ENCODE results near the gene B4GALT1. TPM values are rescaled to one million over a fixed set of nuclear protein-coding genes. Genes with fewer than 3 reads are reported as not detected.

Gene B4GALT1
- total RNA-seq, 1 experiment from 2014 or later, result 121 TPM

DNA sequence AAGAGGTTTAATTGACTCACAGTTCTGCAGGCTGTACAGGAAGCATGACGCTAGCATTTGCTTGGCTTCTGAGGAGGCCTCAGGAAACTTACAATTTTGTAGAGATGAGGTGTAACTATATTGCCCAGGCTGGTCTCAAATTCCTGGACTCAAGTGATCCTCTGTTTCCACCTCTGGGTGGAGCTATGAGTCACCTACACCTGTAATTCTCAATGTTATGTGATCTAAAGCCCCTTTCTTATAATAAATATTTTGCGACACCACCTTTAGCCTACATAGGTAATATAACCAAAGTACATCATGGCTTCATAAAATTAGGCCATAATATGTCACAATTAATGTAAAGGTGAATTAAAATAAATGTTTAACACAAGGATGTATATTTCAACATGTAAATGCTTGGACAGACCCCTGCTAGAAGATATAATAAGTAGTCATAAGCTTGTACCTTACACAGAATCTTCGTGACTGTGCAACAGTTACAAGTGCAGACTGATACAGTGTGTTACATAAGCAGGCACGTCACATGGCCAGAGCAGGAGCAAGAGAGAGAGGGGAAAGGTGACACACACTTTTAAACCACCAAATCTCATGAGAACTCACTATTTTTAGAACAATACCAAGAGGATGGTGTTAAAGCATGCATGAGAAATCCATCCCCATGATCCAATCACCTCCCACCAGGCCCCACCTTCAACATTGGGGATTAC lies 43.0 kb upstream of the B4GALT1 start:
- CTCF ChIA-PET, result no interaction called here

GRCh38 chr9:33209394-33209793 lies 42.3 kb upstream of the B4GALT1 start:
- CTCF ChIA-PET, result no interaction called here

More for the DNA sequence above, 43.0 kb upstream of the B4GALT1 start:
- Mint-ChIP-seq H3K27ac (ENCODE audit: unreplicated experiment) (no peak overlapping the region), H3K9me3 (ENCODE audit: unreplicated experiment) (no peaks in the 10 kb centered on the region), H3K4me1 (ENCODE audit: low read depth, unreplicated experiment) (peaks cover 24% of the 10 kb centered on the region), H3K4me3 (ENCODE audit: unreplicated experiment) (no peak overlapping the region), H3K27me3 (ENCODE audit: insufficient read depth, unreplicated experiment) (no peaks in the 10 kb centered on the region), H3K36me3 (ENCODE audit: insufficient read depth, unreplicated experiment) (peaks cover 5% of the 10 kb centered on the region)
- POLR2A ChIA-PET, result no interaction called here
- no peak overlapping the region for H3K4me3 ChIP-seq (ENCODE audit: low read depth, low read length)
- TF ChIP-seq, protein P1, sequence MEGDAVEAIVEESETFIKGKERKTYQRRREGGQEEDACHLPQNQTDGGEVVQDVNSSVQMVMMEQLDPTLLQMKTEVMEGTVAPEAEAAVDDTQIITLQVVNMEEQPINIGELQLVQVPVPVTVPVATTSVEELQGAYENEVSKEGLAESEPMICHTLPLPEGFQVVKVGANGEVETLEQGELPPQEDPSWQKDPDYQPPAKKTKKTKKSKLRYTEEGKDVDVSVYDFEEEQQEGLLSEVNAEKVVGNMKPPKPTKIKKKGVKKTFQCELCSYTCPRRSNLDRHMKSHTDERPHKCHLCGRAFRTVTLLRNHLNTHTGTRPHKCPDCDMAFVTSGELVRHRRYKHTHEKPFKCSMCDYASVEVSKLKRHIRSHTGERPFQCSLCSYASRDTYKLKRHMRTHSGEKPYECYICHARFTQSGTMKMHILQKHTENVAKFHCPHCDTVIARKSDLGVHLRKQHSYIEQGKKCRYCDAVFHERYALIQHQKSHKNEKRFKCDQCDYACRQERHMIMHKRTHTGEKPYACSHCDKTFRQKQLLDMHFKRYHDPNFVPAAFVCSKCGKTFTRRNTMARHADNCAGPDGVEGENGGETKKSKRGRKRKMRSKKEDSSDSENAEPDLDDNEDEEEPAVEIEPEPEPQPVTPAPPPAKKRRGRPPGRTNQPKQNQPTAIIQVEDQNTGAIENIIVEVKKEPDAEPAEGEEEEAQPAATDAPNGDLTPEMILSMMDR (IDR thresholded peaks at IDR 0.05; ENCODE audit: insufficient read depth in 1 of 2, low read depth in 1 of 2, low read length in 1 of 2, severe bottlenecking in 1 of 2, unreplicated experiment in 1 of 2), result no peak
- H3K27me3 ChIP-seq (replicated peaks; ENCODE audit: control insufficient read depth, insufficient read depth, low read length), result no peaks in the 10 kb centered on the region
- H3K4me1 ChIP-seq, result peaks cover 12% of the 10 kb centered on the region
- BruUV-seq (replicated peaks), result no TSS peak
- no peak for DNase-seq
- intact Hi-C loops (cut with micrococcal nuclease; ENCODE audit: unreplicated experiment), result no loop called here
- no peaks in the 10 kb centered on the region for H3K36me3 ChIP-seq (ENCODE audit: control insufficient read depth, insufficient read depth, low read length)
- H3K9me3 ChIP-seq, result no peaks in the 10 kb centered on the region

DNA sequence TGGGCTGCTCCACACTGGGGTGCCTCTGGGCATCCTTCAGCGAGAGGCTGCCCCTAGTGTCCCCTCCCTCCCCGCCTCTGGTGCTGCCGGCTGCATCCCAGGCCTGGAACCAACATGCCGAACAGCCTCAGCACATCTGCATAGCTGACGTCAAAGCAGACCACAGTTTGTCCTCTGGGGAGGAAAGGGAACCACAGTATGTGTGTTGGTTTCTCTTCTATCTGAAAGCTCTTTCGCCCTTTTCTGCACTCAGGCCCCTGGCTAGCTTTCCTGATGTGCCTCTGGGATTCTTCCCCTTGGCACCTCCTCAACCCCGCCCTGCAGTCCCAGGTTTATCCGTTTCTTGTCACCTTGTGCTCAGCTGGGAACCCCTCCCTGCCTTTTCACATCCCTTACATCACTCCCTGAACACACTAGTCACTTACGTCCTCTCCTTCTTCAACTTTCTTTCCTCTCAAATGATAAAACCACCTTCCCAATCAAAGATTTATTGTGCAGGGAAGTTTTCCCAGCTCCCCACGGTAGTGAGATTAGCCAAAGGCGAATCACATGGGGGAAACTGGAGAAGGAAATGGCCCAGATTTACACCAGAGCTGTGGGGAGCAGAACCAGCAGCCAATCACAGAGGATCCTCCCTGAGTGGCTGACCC lies 35.5 kb upstream of the B4GALT1 start:
- H3K4me3 Mint-ChIP-seq (ENCODE audit: unreplicated experiment), result no peak overlapping the region
- intact Hi-C loops (cut with micrococcal nuclease; ENCODE audit: unreplicated experiment), result no loop called here
- H3K36me3 Mint-ChIP-seq (ENCODE audit: insufficient read depth, unreplicated experiment), result no peaks in the 10 kb centered on the region
- Histone ChIP-seq H3K9me3 (no peaks in the 10 kb centered on the region), H3K4me3 (ENCODE audit: low read depth, low read length) (no peak overlapping the region), H3K36me3 (ENCODE audit: control insufficient read depth, insufficient read depth, low read length) (no peaks in the 10 kb centered on the region), H3K4me1 (no peaks in the 10 kb centered on the region), H3K27me3 (replicated peaks; ENCODE audit: control insufficient read depth, insufficient read depth, low read length) (no peaks in the 10 kb centered on the region)
- ChIA-PET CTCF (interaction anchor here (2.0 kb wide), 1 partner anchor 23 kb away, joined by 4 read pairs; no protein-coding TSS in a partner anchor), POLR2A (no interaction called here)
- H3K27me3 Mint-ChIP-seq (ENCODE audit: insufficient read depth, unreplicated experiment), result no peaks in the 10 kb centered on the region
- H3K27ac Mint-ChIP-seq (ENCODE audit: unreplicated experiment), result no peak overlapping the region
- H3K9me3 Mint-ChIP-seq (ENCODE audit: unreplicated experiment), result no peaks in the 10 kb centered on the region
- DNase-seq, result no peak
- no TSS peak for BruUV-seq (replicated peaks)
- H3K4me1 Mint-ChIP-seq (ENCODE audit: low read depth, unreplicated experiment), result no peaks in the 10 kb centered on the region
- TF ChIP-seq, protein P1 (IDR thresholded peaks at IDR 0.05; ENCODE audit: insufficient read depth in 1 of 2, low read depth in 1 of 2, low read length in 1 of 2, severe bottlenecking in 1 of 2, unreplicated experiment in 1 of 2), result no peak

More at GRCh38 chr9:33209394-33209793, 42.3 kb upstream of the B4GALT1 start:
- intact Hi-C loops (cut with micrococcal nuclease; ENCODE audit: unreplicated experiment), result no loop called here
- Mint-ChIP-seq H3K4me1 (ENCODE audit: low read depth, unreplicated experiment) (peaks cover 24% of the 10 kb centered on the region), H3K36me3 (ENCODE audit: insufficient read depth, unreplicated experiment) (peaks cover 5% of the 10 kb centered on the region), H3K4me3 (ENCODE audit: unreplicated experiment) (no peak overlapping the region), H3K27ac (ENCODE audit: unreplicated experiment) (no peak overlapping the region), H3K27me3 (ENCODE audit: insufficient read depth, unreplicated experiment) (no peaks in the 10 kb centered on the region), H3K9me3 (ENCODE audit: unreplicated experiment) (no peaks in the 10 kb centered on the region)
- no TSS peak for BruUV-seq (replicated peaks)
- no peak for DNase-seq
- no peaks in the 10 kb centered on the region for H3K36me3 ChIP-seq (ENCODE audit: control insufficient read depth, insufficient read depth, low read length)
- POLR2A ChIA-PET, result no interaction called here
- H3K4me1 ChIP-seq, result peaks cover 12% of the 10 kb centered on the region
- H3K27me3 ChIP-seq (replicated peaks; ENCODE audit: control insufficient read depth, insufficient read depth, low read length), result no peaks in the 10 kb centered on the region
- no peak overlapping the region for H3K4me3 ChIP-seq (ENCODE audit: low read depth, low read length)
- no peaks in the 10 kb centered on the region for H3K9me3 ChIP-seq
- TF ChIP-seq, protein P1 (IDR thresholded peaks at IDR 0.05; ENCODE audit: insufficient read depth in 1 of 2, low read depth in 1 of 2, low read length in 1 of 2, severe bottlenecking in 1 of 2, unreplicated experiment in 1 of 2), result no peak

Measured in Caco-2 (cell line).